MCF 10A (cell line): ENCODE data around the gene FREM1. TPM values are rescaled to one million over a fixed set of nuclear protein-coding genes. Genes with fewer than 3 reads are reported as not detected.
A peak's percentile ranks its signal among the peaks of the same experiment; 100 is the strongest.

Source experiments
- BruUV-seq: library from RNA; stranded (reverse); fragments of 400-500 nt; replicated peaks from 2 replicates; lab custom pipeline; 2021; lab: Mats Ljungman, UMichigan
- CTCF ChIA-PET: fragments of 300-600 bp; sonication (Branson Sonifier 250); formaldehyde crosslinking; extraction: SDS; loops from one replicate; lab custom pipeline; 2021; ENCODE audit warnings: antibody characterized with exemption, inconsistent platforms; lab: Yijun Ruan, JAX
- POLR2A ChIA-PET: fragments of 300-600, 350-650 bp; sonication (Branson Sonifier 250); formaldehyde crosslinking; extraction: SDS; loops from one replicate; lab custom pipeline; 2020; ENCODE audit warnings: antibody characterized with exemption, inconsistent platforms; lab: Yijun Ruan, JAX
- DNase-seq: peaks from one replicate; pipeline ENCODE4 v3.0.0-alpha.2; 2018; ENCODE audit not compliant: unreplicated experiment
- H3K27ac Mint-ChIP-seq: one replicate; pipeline ENCODE4 v1.8.0; 2022; ENCODE audit warnings: mild to moderate bottlenecking, low read depth, mixed read lengths; ENCODE audit not compliant: unreplicated experiment
- H3K27me3 Mint-ChIP-seq: one replicate; pipeline ENCODE4 v1.8.0; 2022; ENCODE audit warnings: mixed read lengths; ENCODE audit not compliant: insufficient read depth, unreplicated experiment
- H3K36me3 Mint-ChIP-seq: one replicate; pipeline ENCODE4 v1.8.0; 2022; ENCODE audit warnings: mild to moderate bottlenecking, moderate library complexity, mixed read lengths; ENCODE audit not compliant: insufficient read depth, unreplicated experiment
- H3K4me1 Mint-ChIP-seq: one replicate; pipeline ENCODE4 v1.8.0; 2022; ENCODE audit warnings: mixed read lengths; ENCODE audit not compliant: insufficient read depth, unreplicated experiment
- H3K4me3 Mint-ChIP-seq: one replicate; pipeline ENCODE4 v1.8.0; 2022; ENCODE audit warnings: mild to moderate bottlenecking, moderate library complexity, mixed read lengths; ENCODE audit not compliant: unreplicated experiment
- H3K9me3 Mint-ChIP-seq: one replicate; pipeline ENCODE4 v1.8.0; 2022; ENCODE audit warnings: mixed read lengths; ENCODE audit not compliant: unreplicated experiment
- intact Hi-C: fragments of 100-400 bp; cut with micrococcal nuclease; formaldehyde crosslinking; loops from 2 replicates; pipeline ENCODE4 v1.14.1; 2022
- total RNA-seq: library from RNA; stranded (reverse); gene quantifications from 2 replicates; pipeline ENCODE4 v1.2.3, GENCODE V29; 2022
- TF ChIP-seq, protein P1 (sequence below): fragments of 200-600 bp; IDR thresholded peaks from one replicate; pipeline ENCODE4 v1.8.0; 2022; ENCODE audit warnings: antibody characterized with exemption, mild to moderate bottlenecking; ENCODE audit not compliant: unreplicated experiment

The FREM1 gene
- total RNA-seq, 1 experiment from 2014 or later, result not detected

- Mint-ChIP-seq H3K27me3 (peaks cover 60% of the 10 kb centered on the region), H3K36me3 (no peaks in the 10 kb centered on the region), H3K27ac (no peak overlapping the region), H3K9me3 (no peaks in the 10 kb centered on the region), H3K4me3 (no peak overlapping the region), H3K4me1 (no peaks in the 10 kb centered on the region)
- BruUV-seq, result no TSS peak
- ChIA-PET CTCF (no interaction called here), POLR2A (no interaction called here)
- no peak for DNase-seq
- TF ChIP-seq, protein P1, sequence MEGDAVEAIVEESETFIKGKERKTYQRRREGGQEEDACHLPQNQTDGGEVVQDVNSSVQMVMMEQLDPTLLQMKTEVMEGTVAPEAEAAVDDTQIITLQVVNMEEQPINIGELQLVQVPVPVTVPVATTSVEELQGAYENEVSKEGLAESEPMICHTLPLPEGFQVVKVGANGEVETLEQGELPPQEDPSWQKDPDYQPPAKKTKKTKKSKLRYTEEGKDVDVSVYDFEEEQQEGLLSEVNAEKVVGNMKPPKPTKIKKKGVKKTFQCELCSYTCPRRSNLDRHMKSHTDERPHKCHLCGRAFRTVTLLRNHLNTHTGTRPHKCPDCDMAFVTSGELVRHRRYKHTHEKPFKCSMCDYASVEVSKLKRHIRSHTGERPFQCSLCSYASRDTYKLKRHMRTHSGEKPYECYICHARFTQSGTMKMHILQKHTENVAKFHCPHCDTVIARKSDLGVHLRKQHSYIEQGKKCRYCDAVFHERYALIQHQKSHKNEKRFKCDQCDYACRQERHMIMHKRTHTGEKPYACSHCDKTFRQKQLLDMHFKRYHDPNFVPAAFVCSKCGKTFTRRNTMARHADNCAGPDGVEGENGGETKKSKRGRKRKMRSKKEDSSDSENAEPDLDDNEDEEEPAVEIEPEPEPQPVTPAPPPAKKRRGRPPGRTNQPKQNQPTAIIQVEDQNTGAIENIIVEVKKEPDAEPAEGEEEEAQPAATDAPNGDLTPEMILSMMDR, result no peak
- intact Hi-C loops, result no loop called here
Observed at GRCh38 chr9:14788846-14789245, 121.4 kb downstream of the FREM1 start.

GRCh38 chr9:14783358-14783757 lies 126.9 kb downstream of the FREM1 start:
- Mint-ChIP-seq H3K27ac (no peak overlapping the region), H3K9me3 (no peaks in the 10 kb centered on the region), H3K27me3 (peaks cover 80% of the 10 kb centered on the region), H3K36me3 (no peaks in the 10 kb centered on the region), H3K4me3 (no peak overlapping the region), H3K4me1 (no peaks in the 10 kb centered on the region)
- BruUV-seq, result no TSS peak
- no peak for DNase-seq
- TF ChIP-seq, protein P1, result no peak
- ChIA-PET POLR2A (no interaction called here), CTCF (interaction anchor here (3.5 to 4.2 kb wide), 2 partner anchors 13 to 14 kb away, joined by 12 to 31 read pairs; no protein-coding TSS in a partner anchor)
- intact Hi-C loops, result no loop called here

DNA sequence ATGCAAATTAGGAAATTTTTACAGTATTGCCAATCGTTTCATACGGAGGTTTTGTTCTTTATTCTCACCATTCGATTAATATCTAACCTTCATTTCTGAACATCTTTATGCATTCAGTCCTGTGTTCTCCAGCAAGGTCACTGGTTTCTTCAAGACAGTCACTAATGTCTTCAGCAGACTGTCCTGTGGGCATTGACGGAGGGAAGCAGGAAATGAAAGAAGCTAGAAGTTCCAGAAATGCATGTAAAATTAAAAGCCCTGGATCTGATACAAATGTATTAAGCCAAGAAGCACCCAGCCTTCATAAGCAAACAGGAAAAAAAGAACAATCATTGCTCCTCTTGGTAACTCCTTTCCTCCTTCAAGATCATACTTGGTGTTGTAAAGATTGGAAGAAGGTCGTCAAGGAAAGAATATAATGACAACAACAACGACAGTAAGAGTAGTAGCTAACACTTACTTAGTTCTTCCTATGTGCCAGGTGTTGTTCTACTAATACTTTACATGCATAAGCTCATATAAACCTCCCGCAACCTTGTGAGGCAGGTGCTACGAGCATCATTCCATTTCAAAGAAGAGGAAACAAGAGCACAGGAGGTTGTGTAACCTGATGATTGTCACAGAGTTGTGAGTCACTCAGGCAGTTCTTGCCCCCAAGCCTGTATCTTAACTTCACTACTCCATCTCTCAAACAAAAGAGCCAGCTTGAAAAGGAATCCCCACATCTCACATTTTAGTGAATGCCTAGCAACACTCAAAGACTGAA lies 127.8 kb downstream of the FREM1 start:
- no peak overlapping the region for H3K27ac Mint-ChIP-seq
- no peak overlapping the region for H3K4me3 Mint-ChIP-seq
- intact Hi-C loops, result no loop called here
- TF ChIP-seq, protein P1, result no peak
- DNase-seq, result peak; percentile 53
- BruUV-seq, result no TSS peak
- no peaks in the 10 kb centered on the region for H3K36me3 Mint-ChIP-seq
- CTCF ChIA-PET, result interaction anchor here (4.2 kb wide), 1 partner anchor 13 kb away, joined by 31 read pairs; no protein-coding TSS in a partner anchor
- POLR2A ChIA-PET, result no interaction called here
- H3K4me1 Mint-ChIP-seq, result no peaks in the 10 kb centered on the region
- H3K9me3 Mint-ChIP-seq, result no peaks in the 10 kb centered on the region
- H3K27me3 Mint-ChIP-seq, result peaks cover 71% of the 10 kb centered on the region

DNA sequence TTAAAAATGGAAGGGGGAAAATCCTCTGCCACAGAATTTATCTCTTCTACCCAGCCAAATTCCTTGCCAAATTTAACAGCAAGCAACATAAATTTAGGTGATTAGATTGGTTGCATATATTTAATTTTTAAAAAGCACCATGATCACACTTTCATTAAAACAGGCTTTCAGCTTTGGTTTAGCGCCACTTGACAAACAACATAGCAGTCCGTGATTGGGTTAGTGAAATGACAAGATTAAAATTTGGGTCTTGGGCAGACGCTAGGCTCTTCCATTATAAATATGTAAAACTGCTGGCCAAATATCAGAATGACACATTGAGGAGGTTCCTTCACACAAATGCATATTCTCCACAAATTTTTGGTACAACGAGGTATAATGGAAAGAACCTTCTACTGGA lies 129.5 kb downstream of the FREM1 start:
- H3K27me3 Mint-ChIP-seq, result peaks cover 66% of the 10 kb centered on the region
- no peak overlapping the region for H3K27ac Mint-ChIP-seq
- no peak overlapping the region for H3K4me3 Mint-ChIP-seq
- BruUV-seq, result no TSS peak
- TF ChIP-seq, protein P1, result no peak
- DNase-seq, result no peak
- intact Hi-C loops, result loop anchor here (2.0 kb wide), 1 partner anchor 16 kb away; no protein-coding TSS in a partner anchor
- no peaks in the 10 kb centered on the region for H3K36me3 Mint-ChIP-seq
- ChIA-PET CTCF (interaction anchor here (0.6 to 4.2 kb wide), 3 partner anchors 11 to 411 kb away, joined by 3 to 31 read pairs (median 5); no protein-coding TSS in a partner anchor), POLR2A (no interaction called here)
- no peaks in the 10 kb centered on the region for H3K4me1 Mint-ChIP-seq
- H3K9me3 Mint-ChIP-seq, result no peaks in the 10 kb centered on the region
